GM12878 (cell line): Measurements from ENCODE around the gene CAMTA2. TPM values are rescaled to one million over a fixed set of nuclear protein-coding genes. Genes with fewer than 3 reads are reported as not detected.
A peak's percentile ranks its signal among the peaks of the same experiment; 100 is the strongest.

Source experiments
- ASH2L ChIP-seq: fragments of 300-600, 200-600 bp; sonication (generic); IDR thresholded peaks from 2 replicates; pipeline ENCODE4 v1.6.1; 2017; ENCODE audit warnings: low read depth, mild to moderate bottlenecking, borderline replicate concordance
- BCL3 ChIP-seq: IDR thresholded peaks from 2 replicates; pipeline ENCODE4 v1.6.1; 2011; ENCODE audit warnings: borderline replicate concordance, low read depth, mild to moderate bottlenecking, moderate library complexity, low read length; ENCODE audit not compliant: insufficient read depth, poor library complexity, severe bottlenecking
- CHD2 ChIP-seq: IDR thresholded peaks from 2 replicates; pipeline ENCODE4 v1.6.1; 2011; ENCODE audit warnings: low read depth, low read length, improper control_type of control experiment, borderline replicate concordance
- KDM1A ChIP-seq: fragments of 200-600 bp; sonication (generic); IDR thresholded peaks from 2 replicates; pipeline ENCODE4 v1.6.1; 2016; ENCODE audit warnings: borderline replicate concordance
- NFYA ChIP-seq: IDR thresholded peaks from 2 replicates; pipeline ENCODE4 v1.6.1; 2011; ENCODE audit warnings: low read depth, mild to moderate bottlenecking, low read length, improper control_type of control experiment, borderline replicate concordance
- PAX5 ChIP-seq: IDR thresholded peaks from 2 replicates; pipeline ENCODE4 v1.6.1; 2011; ENCODE audit warnings: low read depth, low read length, borderline replicate concordance
- RCOR1 ChIP-seq: conservative IDR thresholded peaks from 2 replicates; pipeline ENCODE4 v1.6.1; 2012; ENCODE audit warnings: low read depth, low read length, improper control_type of control experiment
- RFX5 ChIP-seq: IDR thresholded peaks from 2 replicates; pipeline ENCODE4 v1.6.1; 2011; ENCODE audit warnings: low read depth, low read length, improper control_type of control experiment
- SIN3A ChIP-seq: IDR thresholded peaks from 2 replicates; pipeline ENCODE4 v1.6.1; 2012; ENCODE audit warnings: low read depth, low read length, improper control_type of control experiment
- SIX5 ChIP-seq: IDR thresholded peaks from 2 replicates; pipeline ENCODE4 v1.6.1; 2011; ENCODE audit warnings: mild to moderate bottlenecking, low read depth, low read length, moderate library complexity; ENCODE audit not compliant: severe bottlenecking
- SPI1 ChIP-seq: IDR thresholded peaks from 2 replicates; pipeline ENCODE4 v1.6.1; 2011; ENCODE audit warnings: low read depth, mild to moderate bottlenecking, low read length, moderate library complexity, borderline replicate concordance; ENCODE audit not compliant: insufficient read depth
- TARDBP ChIP-seq: IDR thresholded peaks from 2 replicates; pipeline ENCODE4 v1.6.1; 2016; ENCODE audit warnings: borderline replicate concordance
- ZNF217 ChIP-seq: fragments of 450-650 bp; IDR thresholded peaks from 2 replicates; pipeline ENCODE4 v1.6.1; 2017; ENCODE audit warnings: antibody characterized with exemption, mild to moderate bottlenecking
- ZNF384 ChIP-seq: IDR thresholded peaks from 2 replicates; pipeline ENCODE4 v1.6.1; 2012; ENCODE audit warnings: low read depth, mild to moderate bottlenecking, low read length, improper control_type of control experiment, borderline replicate concordance
- ZSCAN29 ChIP-seq: fragments of 450-650 bp; IDR thresholded peaks from 2 replicates; pipeline ENCODE4 v1.6.1; 2017; ENCODE audit warnings: mild to moderate bottlenecking, moderate library complexity
- ZZZ3 ChIP-seq: IDR thresholded peaks from 2 replicates; pipeline ENCODE4 v1.6.1; 2011; ENCODE audit warnings: low read depth; ENCODE audit not compliant: control insufficient read depth, insufficient read length
- polyA plus RNA-seq, 11 experiments: library from polyadenylated mRNA; depleted of rRNA in 4 of 11; unstranded in 6 of 11; stranded (reverse) in 5 of 11; fragments of >200 nt; fragmentation: Nextera tagmentation in 4 of 11; fragmentation: Illumina TruSeq in 1 of 11; extraction: Ambion mirVana in 4 of 11; extraction: Trizol in 1 of 11; gene quantifications; 1 replicate in 1 of 11; 2 replicates in 10 of 11; pipeline versions ENCODE4 v1.2.1 to v1.2.3, GENCODE V29; 2011 to 2016; ENCODE audit warnings: inconsistent platforms in 2 of 11, missing spikeins in 2 of 11, low read depth in 1 of 11
- total RNA-seq, 4 experiments: library from RNA; depleted of rRNA in 3 of 4; stranded (reverse); fragments of >200 nt in 3 of 4; fragmentation: Illumina TruSeq in 1 of 4; extraction: Trizol in 1 of 4; gene quantifications; 2 replicates each; pipeline versions ENCODE4 v1.2.1 to v1.2.3, GENCODE V29; 2013 to 2021
- TF ChIP-seq, protein P1 (sequence below): IDR thresholded peaks from 2 replicates; pipeline ENCODE4 v1.6.1; 2012; ENCODE audit warnings: mild to moderate bottlenecking, low read depth, low read length

CAMTA2 gene
- total and polyA plus RNA-seq, 10 of the 15 experiments (the other 5 are each of a cell fraction or from before 2014, with no cell fraction given): 0.42 to 29.3 (median 11.2) TPM

GRCh38 chr17:4948931-4949320, 38.5 kb downstream of the CAMTA2 start (continued):
- TF ChIP-seq ZSCAN29: peak; percentile 72
- no peak for TF ChIP-seq BCL3
- no peak for TF ChIP-seq ASH2L
- no peak for TF ChIP-seq SIX5
- TF ChIP-seq ZNF384: no peak
- TF ChIP-seq SPI1: no peak
- TF ChIP-seq CHD2: no peak
- TF ChIP-seq KDM1A: no peak
- no peak for TF ChIP-seq NFYA
- 0 out of 2 replicates have a peak, but pooled peaks have one; percentile 4 for TF ChIP-seq PAX5
- TF ChIP-seq RCOR1: no peak
- peak; percentile 14; the same call in 1 of the 2 replicates for TF ChIP-seq TARDBP
- TF ChIP-seq, protein P1, sequence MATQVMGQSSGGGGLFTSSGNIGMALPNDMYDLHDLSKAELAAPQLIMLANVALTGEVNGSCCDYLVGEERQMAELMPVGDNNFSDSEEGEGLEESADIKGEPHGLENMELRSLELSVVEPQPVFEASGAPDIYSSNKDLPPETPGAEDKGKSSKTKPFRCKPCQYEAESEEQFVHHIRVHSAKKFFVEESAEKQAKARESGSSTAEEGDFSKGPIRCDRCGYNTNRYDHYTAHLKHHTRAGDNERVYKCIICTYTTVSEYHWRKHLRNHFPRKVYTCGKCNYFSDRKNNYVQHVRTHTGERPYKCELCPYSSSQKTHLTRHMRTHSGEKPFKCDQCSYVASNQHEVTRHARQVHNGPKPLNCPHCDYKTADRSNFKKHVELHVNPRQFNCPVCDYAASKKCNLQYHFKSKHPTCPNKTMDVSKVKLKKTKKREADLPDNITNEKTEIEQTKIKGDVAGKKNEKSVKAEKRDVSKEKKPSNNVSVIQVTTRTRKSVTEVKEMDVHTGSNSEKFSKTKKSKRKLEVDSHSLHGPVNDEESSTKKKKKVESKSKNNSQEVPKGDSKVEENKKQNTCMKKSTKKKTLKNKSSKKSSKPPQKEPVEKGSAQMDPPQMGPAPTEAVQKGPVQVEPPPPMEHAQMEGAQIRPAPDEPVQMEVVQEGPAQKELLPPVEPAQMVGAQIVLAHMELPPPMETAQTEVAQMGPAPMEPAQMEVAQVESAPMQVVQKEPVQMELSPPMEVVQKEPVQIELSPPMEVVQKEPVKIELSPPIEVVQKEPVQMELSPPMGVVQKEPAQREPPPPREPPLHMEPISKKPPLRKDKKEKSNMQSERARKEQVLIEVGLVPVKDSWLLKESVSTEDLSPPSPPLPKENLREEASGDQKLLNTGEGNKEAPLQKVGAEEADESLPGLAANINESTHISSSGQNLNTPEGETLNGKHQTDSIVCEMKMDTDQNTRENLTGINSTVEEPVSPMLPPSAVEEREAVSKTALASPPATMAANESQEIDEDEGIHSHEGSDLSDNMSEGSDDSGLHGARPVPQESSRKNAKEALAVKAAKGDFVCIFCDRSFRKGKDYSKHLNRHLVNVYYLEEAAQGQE: no peak
- no peak for TF ChIP-seq ZZZ3
- TF ChIP-seq ZNF217: no peak
- TF ChIP-seq RFX5: no peak
- TF ChIP-seq SIN3A: no peak
